HepG2 (cell line): ENCODE measurements around the gene BACH2.

Experiments
- CTCF ChIP-seq: sonication (generic); formaldehyde crosslinking; IDR thresholded peaks from 2 replicates; pipeline ENCODE4 v1.5.0; 2020; ENCODE audit warnings: mild to moderate bottlenecking, missing genetic modification reagents, moderate library complexity
- DRAP1 ChIP-seq: IDR thresholded peaks from 2 replicates; pipeline ENCODE4 v1.6.1; 2016; ENCODE audit warnings: missing genetic modification reagents, missing compliant biosample characterization
- FOXA1 ChIP-seq, 2 experiments: fragments of 450-650 bp in 1 of 2; sonication (generic) in 1 of 2; formaldehyde crosslinking in 1 of 2; IDR thresholded peaks; 2 replicates each; pipeline versions ENCODE4 v1.4.0 to v1.6.1; 2016 to 2020; ENCODE audit warnings: missing genetic modification reagents in 1 of 2
- FOXM1 ChIP-seq: sonication (generic); formaldehyde crosslinking; IDR thresholded peaks from 2 replicates; pipeline ENCODE4 v1.5.0; 2020; ENCODE audit warnings: missing genetic modification reagents
- KAT8 ChIP-seq: IDR thresholded peaks from 2 replicates; pipeline ENCODE4 v1.6.1; 2016; ENCODE audit warnings: missing genetic modification reagents, missing compliant biosample characterization
- PLSCR1 ChIP-seq: sonication (generic); formaldehyde crosslinking; IDR thresholded peaks from 2 replicates; pipeline ENCODE4 v1.5.0; 2020; ENCODE audit warnings: missing genetic modification reagents, mild to moderate bottlenecking, borderline replicate concordance
- STAT5B ChIP-seq: sonication (generic); formaldehyde crosslinking; IDR thresholded peaks from 2 replicates; pipeline ENCODE4 v1.4.0; 2020; ENCODE audit warnings: missing genetic modification reagents
- TCF12 ChIP-seq, 2 experiments: fragments of 450-650 bp in 1 of 2; sonication (generic) in 1 of 2; formaldehyde crosslinking in 1 of 2; IDR thresholded peaks; 2 replicates each; pipeline versions ENCODE4 v1.6.1 to v1.8.0; 2017 to 2022; ENCODE audit warnings: antibody characterized with exemption in 1 of 2, mild to moderate bottlenecking in 1 of 2, missing genetic modification reagents in 1 of 2, moderate library complexity in 1 of 2
- ZNF121 ChIP-seq: sonication (generic); formaldehyde crosslinking; IDR thresholded peaks from 2 replicates; pipeline ENCODE4 v1.5.0; 2020; ENCODE audit warnings: mild to moderate bottlenecking, missing genetic modification reagents
- ZNF274 ChIP-seq: sonication (generic); formaldehyde crosslinking; IDR thresholded peaks from 2 replicates; pipeline ENCODE4 v1.5.1; 2020; ENCODE audit warnings: mild to moderate bottlenecking, missing genetic modification reagents
- ZNF44 ChIP-seq: sonication (generic); formaldehyde crosslinking; IDR thresholded peaks from 2 replicates; pipeline ENCODE4 v1.5.1; 2020; ENCODE audit warnings: mild to moderate bottlenecking, missing genetic modification reagents
- ZNF589 ChIP-seq: sonication (generic); formaldehyde crosslinking; conservative IDR thresholded peaks from 2 replicates; pipeline ENCODE4 v1.8.0; 2022; ENCODE audit warnings: mild to moderate bottlenecking, moderate library complexity, missing genetic modification reagents
- ZNF691 ChIP-seq: sonication (generic); formaldehyde crosslinking; IDR thresholded peaks from 2 replicates; pipeline ENCODE4 v1.4.0; 2020; ENCODE audit warnings: missing genetic modification reagents, low read depth, mild to moderate bottlenecking, borderline replicate concordance
- ZNF788 ChIP-seq: sonication (generic); formaldehyde crosslinking; IDR thresholded peaks from 2 replicates; pipeline ENCODE4 v1.5.0; 2020; ENCODE audit warnings: mild to moderate bottlenecking, missing genetic modification reagents, borderline replicate concordance

- TF ChIP-seq KAT8 (CRISPR knock-in tag) (no peak), DRAP1 (CRISPR knock-in tag) (no peak), ZNF691 (CRISPR knock-in tag) (no peak), FOXM1 (CRISPR knock-in tag) (no peak), ZNF589 (CRISPR knock-in tag) (no peak), TCF12 (IDR thresholded peaks at IDR 0.05) (no peak), TCF12 (CRISPR knock-in tag; IDR thresholded peaks at IDR 0.05) (no peak), ZNF44 (no peak), ZNF274 (no peak), ZNF121 (CRISPR knock-in tag) (no peak), FOXA1 (IDR thresholded peaks at IDR 0.05) (no peak), FOXA1 (CRISPR knock-in tag; IDR thresholded peaks at IDR 0.05) (no peak), CTCF (CRISPR knock-in tag) (no peak), STAT5B (no peak), PLSCR1 (CRISPR knock-in tag) (no peak), ZNF788 (no peak)
These were observed 39.8 kb upstream of the BACH2 start for GRCh38 chr6:90336388-90336947.
